GM23338 (cell line): ENCODE data around the gene NFKB1. TPM values are rescaled to one million over a fixed set of nuclear protein-coding genes. Genes with fewer than 3 reads are reported as not detected.

Experiments used
- ATAC-seq: fragments of 200-7000 bp; cut with Tn5 transposase; 3 replicates; pipeline ENCODE4 v1.9.1; 2020
- DNase-seq: peaks from one replicate; pipeline ENCODE4 v3.0.0-alpha.2; 2015; ENCODE audit warnings: low spot score
- H2AFZ ChIP-seq: fragments of 200-600 bp; sonication (generic); 2 replicates; pipeline ENCODE4 v1.8.0; 2016; ENCODE audit warnings: antibody characterized with exemption, mild to moderate bottlenecking, moderate library complexity
- H3F3A ChIP-seq: fragments of 200-600 bp; sonication (generic); replicated peaks from 2 replicates; pipeline ENCODE4 v1.8.0; 2017; ENCODE audit warnings: antibody characterized with exemption, mixed run types, low read depth
- H3K27ac ChIP-seq: fragments of 200-600 bp; sonication (generic); 2 replicates; pipeline ENCODE4 v1.6.1; 2016; ENCODE audit warnings: low read depth
- H3K27me3 ChIP-seq: fragments of 200-600 bp; sonication (generic); 2 replicates; pipeline ENCODE4 v1.8.0; 2016; ENCODE audit warnings: mild to moderate bottlenecking, mixed run types, moderate library complexity; ENCODE audit not compliant: insufficient read depth
- H3K36me3 ChIP-seq: fragments of 200-600 bp; sonication (generic); 2 replicates; pipeline ENCODE4 v1.8.0; 2016; ENCODE audit warnings: mild to moderate bottlenecking; ENCODE audit not compliant: insufficient read depth
- H3K4me1 ChIP-seq: fragments of 200-600 bp; sonication (generic); 2 replicates; pipeline ENCODE4 v1.8.0; 2016; ENCODE audit warnings: mild to moderate bottlenecking, moderate library complexity; ENCODE audit not compliant: insufficient read depth
- H3K4me2 ChIP-seq: fragments of 200-600 bp; sonication (generic); 2 replicates; pipeline ENCODE4 v1.7.1; 2017; ENCODE audit warnings: mixed run types
- H3K4me3 ChIP-seq: fragments of 200-600 bp; sonication (generic); 2 replicates; pipeline ENCODE4 v1.6.1; 2016; ENCODE audit warnings: mixed run types
- H3K79me2 ChIP-seq: fragments of 200-600 bp; sonication (generic); replicated peaks from 2 replicates; pipeline ENCODE4 v1.8.0; 2017; ENCODE audit warnings: mild to moderate bottlenecking; ENCODE audit not compliant: insufficient read depth
- H3K9me2 ChIP-seq: fragments of 200-600 bp; sonication (generic); 2 replicates; pipeline ENCODE4 v1.8.0; 2017; ENCODE audit not compliant: insufficient read depth
- H4K20me1 ChIP-seq: fragments of 200-600 bp; sonication (generic); replicated peaks from 2 replicates; pipeline ENCODE4 v1.8.0; 2017; ENCODE audit warnings: mild to moderate bottlenecking; ENCODE audit not compliant: insufficient read depth
- H3K27ac Mint-ChIP-seq: 2 replicates; pipeline ENCODE4 v1.8.0; 2020; ENCODE audit warnings: inconsistent platforms, mild to moderate bottlenecking, moderate library complexity, mixed read lengths
- H3K27me3 Mint-ChIP-seq: 3 replicates; pipeline ENCODE4 v1.8.0; 2022; ENCODE audit warnings: low read depth, mild to moderate bottlenecking, moderate library complexity, mixed read lengths, inconsistent platforms; ENCODE audit not compliant: insufficient read depth, poor library complexity
- H3K36me3 Mint-ChIP-seq: 3 replicates; pipeline ENCODE4 v1.8.0; 2021; ENCODE audit warnings: low read depth, mild to moderate bottlenecking, inconsistent platforms, moderate library complexity, mixed read lengths
- H3K4me1 Mint-ChIP-seq: 3 replicates; pipeline ENCODE4 v1.8.0; 2020; ENCODE audit warnings: mild to moderate bottlenecking, inconsistent platforms, mixed read lengths
- H3K4me3 Mint-ChIP-seq: 3 replicates; pipeline ENCODE4 v1.8.0; 2021; ENCODE audit warnings: moderate library complexity, mild to moderate bottlenecking, inconsistent platforms, mixed read lengths
- H3K9me3 Mint-ChIP-seq: 3 replicates; pipeline ENCODE4 v1.8.0; 2020; ENCODE audit warnings: moderate library complexity, mild to moderate bottlenecking, inconsistent platforms, mixed read lengths
- CREB1 ChIP-seq: fragments of 250-450 bp; sonication (Bioruptor Pico); IDR thresholded peaks from 2 replicates; pipeline ENCODE4 v1.5.0; 2020; ENCODE audit warnings: low read depth, mild to moderate bottlenecking, moderate library complexity
- CTCF ChIP-seq, 2 experiments: fragments of 200-600 bp in 1 of 2; sonication (generic) in 1 of 2; conservative IDR thresholded peaks; 2 replicates each; pipeline versions ENCODE4 v1.5.1 to v1.6.1; 2016 to 2017; ENCODE audit warnings: antibody characterized with exemption in 2 of 2, low read depth in 2 of 2, mild to moderate bottlenecking in 2 of 2, moderate library complexity in 1 of 2
- ETS1 ChIP-seq: IDR thresholded peaks from 2 replicates; pipeline ENCODE4 v1.6.1; 2016; ENCODE audit warnings: antibody characterized with exemption
- EZH2 ChIP-seq: fragments of 200-600 bp; sonication (generic); IDR thresholded peaks from one replicate; pipeline ENCODE4 v1.8.0; 2017; ENCODE audit warnings: antibody characterized with exemption, mild to moderate bottlenecking, low read depth; ENCODE audit not compliant: unreplicated experiment
- EZH2phosphoT487 ChIP-seq: fragments of 200-600 bp; sonication (generic); IDR thresholded peaks from one replicate; pipeline ENCODE4 v1.8.1; 2018; ENCODE audit warnings: antibody characterized with exemption; ENCODE audit not compliant: unreplicated experiment
- JUNB ChIP-seq: IDR thresholded peaks from one replicate; pipeline ENCODE4 v1.6.1; 2016; ENCODE audit warnings: antibody characterized with exemption; ENCODE audit not compliant: unreplicated experiment
- NANOG ChIP-seq: IDR thresholded peaks from 2 replicates; pipeline ENCODE4 v1.6.1; 2016; ENCODE audit warnings: antibody characterized with exemption, borderline replicate concordance
- POLR2AphosphoS5 ChIP-seq: IDR thresholded peaks from 2 replicates; pipeline ENCODE4 v1.6.1; 2016; ENCODE audit warnings: antibody characterized with exemption, low read depth
- REST ChIP-seq: IDR thresholded peaks from one replicate; pipeline ENCODE4 v1.6.1; 2018; ENCODE audit warnings: antibody characterized with exemption; ENCODE audit not compliant: unreplicated experiment
- STAT1 ChIP-seq: IDR thresholded peaks from one replicate; pipeline ENCODE4 v1.6.1; 2016; ENCODE audit warnings: antibody characterized with exemption; ENCODE audit not compliant: unreplicated experiment
- ZNF114 ChIP-seq: fragments of 250-450 bp; sonication (Bioruptor Pico); IDR thresholded peaks from 2 replicates; pipeline ENCODE4 v1.5.0; 2020; ENCODE audit warnings: mild to moderate bottlenecking, moderate library complexity
- ZNF331 ChIP-seq: fragments of 250-450 bp; sonication (Bioruptor Pico); IDR thresholded peaks from 2 replicates; pipeline ENCODE4 v1.5.0; 2020; ENCODE audit warnings: low read depth, mild to moderate bottlenecking, moderate library complexity
- ZNF462 ChIP-seq: fragments of 250-450 bp; sonication (Bioruptor Pico); IDR thresholded peaks from 2 replicates; pipeline ENCODE4 v1.5.0; 2020; ENCODE audit warnings: mild to moderate bottlenecking, moderate library complexity
- polyA plus RNA-seq: library from polyadenylated mRNA; unstranded; fragments of >200 nt; fragmentation: Nextera tagmentation; extraction: Ambion mirVana; gene quantifications from 2 replicates; pipeline ENCODE4 v1.2.1, GENCODE V29; 2016
- total RNA-seq: library from RNA; depleted of rRNA; stranded (reverse); fragments of >200 nt; shearing (Covaris generic); gene quantifications from 2 replicates; pipeline ENCODE4 v1.2.3, GENCODE V29; 2014

The NFKB1 gene
- total and polyA plus RNA-seq, 2 experiments from 2014 or later: 0.82 to 4.6 TPM

GRCh38 chr4:102596532-102596931, 95.4 kb downstream of the NFKB1 start:
- no peaks in the 10 kb centered on the region for H3K9me2 ChIP-seq

More at GRCh38 chr4:102596532-102596931, 95.4 kb downstream of the NFKB1 start:
- no peak for TF ChIP-seq CREB1 (CRISPR knock-in tag)
- no peak for TF ChIP-seq ZNF462 (CRISPR knock-in tag)
- TF ChIP-seq REST: no peak
- TF ChIP-seq STAT1: no peak
- TF ChIP-seq ETS1: no peak
- TF ChIP-seq ZNF331: no peak
- no peak for TF ChIP-seq POLR2AphosphoS5
- no peak for TF ChIP-seq EZH2
- no peak for TF ChIP-seq NANOG
- TF ChIP-seq JUNB: no peak
- no peak for TF ChIP-seq ZNF114
- no peak for TF ChIP-seq CTCF (conservative IDR thresholded peaks at IDR 0.05; ENCODE audit: low read depth in 2 of 2)
- no peak for TF ChIP-seq EZH2phosphoT487
- DNase-seq (no peak), ATAC-seq (no peak)
- Histone ChIP-seq H3K79me2 (no peaks in the 10 kb centered on the region), H3K27ac (no peak overlapping the region), H3F3A (no peaks in the 10 kb centered on the region), H2AFZ (no peak overlapping the region), H3K4me3 (no peak overlapping the region), H4K20me1 (no peaks in the 10 kb centered on the region), H3K4me1 (no peaks in the 10 kb centered on the region), H3K36me3 (no peaks in the 10 kb centered on the region), H3K4me2 (no peak overlapping the region), H3K27me3 (no peaks in the 10 kb centered on the region)
- peaks cover under 1% of the 10 kb centered on the region; the same call in 1 of the 3 replicates for H3K9me3 Mint-ChIP-seq
- H3K4me1 Mint-ChIP-seq: no peaks in the 10 kb centered on the region
- H3K27me3 Mint-ChIP-seq: no peaks in the 10 kb centered on the region
- peaks cover 1% of the 10 kb centered on the region for H3K36me3 Mint-ChIP-seq
- no peak overlapping the region for H3K27ac Mint-ChIP-seq
- H3K4me3 Mint-ChIP-seq: no peak overlapping the region
